HCT116 (cell line): ENCODE results near the gene ALOX5AP. TPM values are rescaled to one million over a fixed set of nuclear protein-coding genes. Genes with fewer than 3 reads are reported as not detected.

Experiments used
- ATAC-seq: fragments of 200-7000 bp; cut with Tn5 transposase; 2 replicates; pipeline ENCODE4 v1.9.1; 2020; ENCODE audit warnings: mild to moderate bottlenecking, moderate library complexity
- BruUV-seq: library from RNA; stranded (reverse); fragments of 400-500 nt; replicated peaks from 2 replicates; lab custom pipeline; 2021; lab: Mats Ljungman, UMichigan
- CTCF ChIA-PET: fragments of 300-600 bp; sonication (Branson Sonifier 250); formaldehyde crosslinking; loops from one replicate; lab custom pipeline; 2021; ENCODE audit warnings: antibody characterized with exemption; lab: Charles Lee
- POLR2A ChIA-PET: fragments of 300-600, 350-600 bp; sonication (Branson Sonifier 250); formaldehyde crosslinking; loops from one replicate; lab custom pipeline; 2021; ENCODE audit warnings: antibody characterized with exemption; lab: Charles Lee
- RAD21 ChIA-PET, 2 experiments: fragments of 300-600 bp; sonication (Branson Sonifier 250); formaldehyde crosslinking; loops; one replicate each; lab custom pipeline; 2023; ENCODE audit warnings: low total read pairs in 2 of 2; ENCODE audit not compliant: uncharacterized antibody in 2 of 2, unreplicated experiment in 2 of 2, low non-redundant PET in 1 of 2; lab: Charles Lee
- DNase-seq: peaks from one replicate; pipeline ENCODE4 v3.0.0-alpha.2; 2010; ENCODE audit warnings: low read depth, low spot score
- H2AFZ ChIP-seq: fragments of 200-600 bp; shearing (Covaris generic), sonication (generic); 2 replicates; pipeline ENCODE4 v1.6.1; 2017; ENCODE audit warnings: low read depth, mixed run types, mixed read lengths, antibody characterized with exemption, low read length; ENCODE audit not compliant: poor library complexity, severe bottlenecking
- H3K27ac ChIP-seq: 2 replicates; pipeline ENCODE4 v1.5.1; 2012; ENCODE audit warnings: low read depth, low read length
- H3K27me3 ChIP-seq: fragments of 200-600 bp; sonication (generic); 2 replicates; pipeline ENCODE4 v1.6.1; 2016; ENCODE audit warnings: mixed run types, low read length, mixed read lengths; ENCODE audit not compliant: insufficient read depth
- H3K36me3 ChIP-seq, 2 experiments: fragments of 200-500 bp in 1 of 2; fragments of 200-600 bp in 1 of 2; sonication (Bioruptor generic) in 1 of 2; sonication (generic) in 1 of 2; 2 replicates each; pipeline versions ENCODE4 v1.5.1 to v1.6.1; 2014 to 2016; ENCODE audit warnings: low read length in 2 of 2, inconsistent platforms in 1 of 2, mixed read lengths in 1 of 2, mixed run types in 1 of 2; ENCODE audit not compliant: insufficient read depth in 2 of 2, control insufficient read depth in 1 of 2
- H3K4me1 ChIP-seq, 2 experiments: fragments of 200-600 bp in 1 of 2; sonication (generic) in 1 of 2; 2 replicates each; pipeline versions ENCODE4 v1.5.1 to v1.6.1; 2012 to 2017; ENCODE audit warnings: low read length in 2 of 2, inconsistent platforms in 1 of 2, mild to moderate bottlenecking in 1 of 2, mixed read lengths in 1 of 2, mixed run types in 1 of 2, moderate library complexity in 1 of 2; ENCODE audit not compliant: insufficient read depth in 2 of 2, control insufficient read depth in 1 of 2
- H3K4me2 ChIP-seq: fragments of 200-600 bp; sonication (generic); 2 replicates; pipeline ENCODE4 v1.6.1; 2017; ENCODE audit warnings: mixed run types, low read length, mixed read lengths
- H3K4me3 ChIP-seq, 2 experiments: fragments of 200-600 bp in 1 of 2; sonication (generic) in 1 of 2; replicated peaks in 1 of 2; 2 replicates each; pipeline ENCODE4 v1.5.1; 2011 to 2016; ENCODE audit warnings: low read length in 2 of 2, control low read depth in 1 of 2, low read depth in 1 of 2, mild to moderate bottlenecking in 1 of 2, mixed read lengths in 1 of 2, mixed run types in 1 of 2
- H3K79me2 ChIP-seq: fragments of 200-600 bp; sonication (generic); 2 replicates; pipeline ENCODE4 v1.6.1; 2017; ENCODE audit warnings: mild to moderate bottlenecking, mixed run types, low read length, moderate library complexity, mixed read lengths; ENCODE audit not compliant: insufficient read depth
- H3K9ac ChIP-seq: fragments of 200-600 bp; sonication (generic); 2 replicates; pipeline ENCODE4 v1.6.1; 2016; ENCODE audit warnings: low read length, mixed read lengths
- H3K9me2 ChIP-seq: fragments of 200-600 bp; sonication (generic), shearing (Covaris generic); 2 replicates; pipeline ENCODE4 v1.6.1; 2017; ENCODE audit warnings: mixed run types, mild to moderate bottlenecking, moderate library complexity; ENCODE audit not compliant: insufficient read depth
- H3K9me3 ChIP-seq, 2 experiments: fragments of 200-500 bp in 1 of 2; fragments of 200-600 bp in 1 of 2; sonication (Bioruptor generic) in 1 of 2; sonication (generic) in 1 of 2; 2 replicates each; pipeline ENCODE4 v1.6.1; 2014 to 2017; ENCODE audit warnings: low read length in 2 of 2, mixed read lengths in 2 of 2, inconsistent platforms in 1 of 2, low read depth in 1 of 2, mild to moderate bottlenecking in 1 of 2, mixed run types in 1 of 2, moderate library complexity in 1 of 2; ENCODE audit not compliant: control insufficient read depth in 1 of 2, insufficient read depth in 1 of 2
- H4K20me1 ChIP-seq: fragments of 200-600 bp; sonication (generic), shearing (Covaris generic); 2 replicates; pipeline ENCODE4 v1.6.1; 2017; ENCODE audit warnings: mixed run types, mild to moderate bottlenecking, moderate library complexity; ENCODE audit not compliant: insufficient read depth
- CEBPB ChIP-seq: IDR thresholded peaks from 2 replicates; pipeline ENCODE4 v1.6.1; 2012; ENCODE audit warnings: low read depth
- EGR1 ChIP-seq: IDR thresholded peaks from 2 replicates; pipeline ENCODE4 v1.6.1; 2012; ENCODE audit warnings: low read depth
- EZH2 ChIP-seq: fragments of 200-600 bp; sonication (generic); IDR thresholded peaks from 2 replicates; pipeline ENCODE4 v1.6.1; 2017; ENCODE audit warnings: antibody characterized with exemption, mixed run types
- EZH2phosphoT487 ChIP-seq: fragments of 200-600 bp; IDR thresholded peaks from 2 replicates; pipeline ENCODE4 v1.6.1; 2018; ENCODE audit warnings: antibody characterized with exemption, borderline replicate concordance
- FOSL1 ChIP-seq: IDR thresholded peaks from 2 replicates; pipeline ENCODE4 v1.6.1; 2012; ENCODE audit warnings: low read depth
- JUND ChIP-seq: IDR thresholded peaks from 2 replicates; pipeline ENCODE4 v1.6.1; 2012
- POLR2A ChIP-seq: IDR thresholded peaks from 2 replicates; pipeline ENCODE4 v1.7.0; 2011; ENCODE audit warnings: borderline replicate concordance; ENCODE audit not compliant: insufficient read depth, insufficient read length; ENCODE audit errors: extremely low read depth
- POLR2AphosphoS5 ChIP-seq: IDR thresholded peaks from 2 replicates; pipeline ENCODE4 v1.6.1; 2011; ENCODE audit warnings: mild to moderate bottlenecking, low read depth, low read length, moderate library complexity
- RAD21 ChIP-seq: IDR thresholded peaks from 2 replicates; pipeline ENCODE4 v1.6.1; 2012; ENCODE audit warnings: low read depth, mild to moderate bottlenecking
- REST ChIP-seq: IDR thresholded peaks from 2 replicates; pipeline ENCODE4 v1.6.1; 2012; ENCODE audit warnings: low read depth
- SIN3A ChIP-seq: IDR thresholded peaks from 2 replicates; pipeline ENCODE4 v1.6.1; 2012; ENCODE audit warnings: low read depth
- SP1 ChIP-seq: IDR thresholded peaks from 2 replicates; pipeline ENCODE4 v1.6.1; 2012; ENCODE audit warnings: low read depth
- TCF7L2 ChIP-seq: IDR thresholded peaks from 2 replicates; pipeline ENCODE4 v1.7.0; 2011; ENCODE audit warnings: borderline replicate concordance, inconsistent platforms; ENCODE audit not compliant: insufficient read depth, insufficient read length; ENCODE audit errors: extremely low read depth
- YY1 ChIP-seq: IDR thresholded peaks from 2 replicates; pipeline ENCODE4 v1.6.1; 2011; ENCODE audit warnings: low read length, low read depth, moderate library complexity, mild to moderate bottlenecking; ENCODE audit not compliant: insufficient replicate concordance; ENCODE audit errors: extremely low read depth
- ZFX ChIP-seq: fragments of 450-650 bp; IDR thresholded peaks from 2 replicates; pipeline ENCODE4 v1.6.1; 2017
- ZNF274 ChIP-seq: fragments of 200-500 bp; sonication (Bioruptor generic); IDR thresholded peaks from 2 replicates; pipeline ENCODE4 v1.6.1; 2014; ENCODE audit warnings: mild to moderate bottlenecking, low read depth, low read length, inconsistent platforms
- intact Hi-C: fragments of 100-400 bp; cut with micrococcal nuclease; formaldehyde crosslinking; loops from 2 replicates; pipeline ENCODE4 v1.10.0; 2022
- total RNA-seq: library from RNA; stranded (reverse); gene quantifications from one replicate; pipeline ENCODE4 v1.2.1, GENCODE V29; 2021; ENCODE audit not compliant: unreplicated experiment
- TF ChIP-seq, protein P1 (sequence below): IDR thresholded peaks from 2 replicates; pipeline ENCODE4 v1.6.1; 2012
- TF ChIP-seq, protein P2 (sequence below): IDR thresholded peaks from 2 replicates; pipeline ENCODE4 v1.6.1; 2012

The ALOX5AP gene
- total RNA-seq, 1 experiment from 2014 or later, result not detected

GRCh38 chr13:30799356-30799824, 64.0 kb downstream of the ALOX5AP start:
- Histone ChIP-seq H3K27ac (no peak overlapping the region), H3K4me3 (no peak overlapping the region), H2AFZ (no peak overlapping the region), H4K20me1 (no peaks in the 10 kb centered on the region), H3K36me3 (no peaks in the 10 kb centered on the region), H3K79me2 (no peaks in the 10 kb centered on the region), H3K27me3 (no peaks in the 10 kb centered on the region; the same call in 1 of the 2 replicates), H3K4me1 (peaks cover 14 to 24% of the 10 kb centered on the region in 2 experiments), H3K4me2 (no peak overlapping the region), H3K9me3 (no peaks in the 10 kb centered on the region), H3K9me2 (no peaks in the 10 kb centered on the region), H3K9ac (no peak overlapping the region)
- TF ChIP-seq EZH2phosphoT487 (no peak), EZH2 (no peak), RAD21 (no peak), FOSL1 (no peak), POLR2A (no peak), POLR2AphosphoS5 (no peak)
- ChIA-PET RAD21 (no interaction called here), POLR2A (no interaction called here), CTCF (no interaction called here)
- intact Hi-C loops, result no loop called here
- DNase-seq (no peak), ATAC-seq (no peak)
- BruUV-seq, result no TSS peak

- Histone ChIP-seq H3K9me3 (no peaks in the 10 kb centered on the region), H3K4me1 (peaks cover 20 to 31% of the 10 kb centered on the region in 2 experiments), H3K9me2 (no peaks in the 10 kb centered on the region)
- RAD21 ChIA-PET, result no interaction called here
- TF ChIP-seq POLR2AphosphoS5 (no peak), SP1 (no peak), RAD21 (no peak), SIN3A (no peak), REST (no peak), CEBPB (no peak), JUND (no peak), FOSL1 (no peak), ZNF274 (no peak), POLR2A (no peak), EZH2phosphoT487 (no peak), TCF7L2 (no peak), EGR1 (no peak), ZFX (no peak), YY1 (no peak)
- TF ChIP-seq, protein P1, sequence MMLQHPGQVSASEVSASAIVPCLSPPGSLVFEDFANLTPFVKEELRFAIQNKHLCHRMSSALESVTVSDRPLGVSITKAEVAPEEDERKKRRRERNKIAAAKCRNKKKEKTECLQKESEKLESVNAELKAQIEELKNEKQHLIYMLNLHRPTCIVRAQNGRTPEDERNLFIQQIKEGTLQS, result no peak
- TF ChIP-seq, protein P2, sequence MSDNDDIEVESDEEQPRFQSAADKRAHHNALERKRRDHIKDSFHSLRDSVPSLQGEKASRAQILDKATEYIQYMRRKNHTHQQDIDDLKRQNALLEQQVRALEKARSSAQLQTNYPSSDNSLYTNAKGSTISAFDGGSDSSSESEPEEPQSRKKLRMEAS, result no peak
- TF ChIP-seq, all 23 proteins: peak for 0
- no TSS peak for BruUV-seq
- ChIA-PET POLR2A (interaction anchor here (0.7 kb wide), 1 partner anchor 8 kb away, joined by 5 read pairs; no protein-coding TSS in a partner anchor), CTCF (no interaction called here)
- intact Hi-C loops, result loop anchor here (5.0 to 10.0 kb wide), 5 partner anchors 215 to 683 kb away; partner anchors contain the start of gene HMGB1
- Histone ChIP-seq H3K9ac (no peak overlapping the region), H3K4me3 (no peak overlapping the region), H2AFZ (no peak overlapping the region), H3K79me2 (no peaks in the 10 kb centered on the region), H3K4me2 (no peak overlapping the region), H3K36me3 (no peaks in the 10 kb centered on the region), H3K27ac (no peak overlapping the region), H3K27me3 (no peaks in the 10 kb centered on the region; the same call in 1 of the 2 replicates), H4K20me1 (no peaks in the 10 kb centered on the region)
- DNase-seq (no peak), ATAC-seq (no peak)
These were observed 64.8 kb downstream of the ALOX5AP start for GRCh38 chr13:30800107-30800506.
